GM12878 (cell line): ENCODE measurements around the gene GJB6. TPM values are rescaled to one million over a fixed set of nuclear protein-coding genes. Genes with fewer than 3 reads are reported as not detected.

Experiments
- ATAC-seq: fragments of 200-7000 bp; cut with Tn5 transposase; 3 replicates; pipeline ENCODE4 v1.9.1; 2020; ENCODE audit warnings: mild to moderate bottlenecking, moderate library complexity
- BruUV-seq: library from RNA; stranded (reverse); fragments of 400-500 nt; replicated peaks from 2 replicates; lab custom pipeline; 2021; lab: Mats Ljungman, UMichigan
- CTCF ChIA-PET: fragments of 300-600 bp; sonication (Branson Sonifier 250); formaldehyde crosslinking; extraction: SDS; loops from one replicate; lab custom pipeline; 2021; ENCODE audit warnings: inconsistent platforms; lab: Yijun Ruan, JAX
- POLR2A ChIA-PET: fragments of 350-600 bp; formaldehyde crosslinking; extraction: SDS; loops from one replicate; lab custom pipeline; 2021; ENCODE audit warnings: inconsistent platforms; lab: Charles Lee
- RAD21 ChIA-PET: fragments of 300-600 bp; sonication (Branson Sonifier 250); formaldehyde crosslinking; loops from one replicate; lab custom pipeline; 2023; ENCODE audit warnings: antibody characterized with exemption; ENCODE audit not compliant: unreplicated experiment; lab: Charles Lee
- SMC1A ChIA-PET: fragments of 300-600 bp; sonication (Branson Sonifier 250); formaldehyde crosslinking; loops from one replicate; lab custom pipeline; 2023; ENCODE audit not compliant: unreplicated experiment, uncharacterized antibody; lab: Charles Lee
- DNase-seq: peaks from one replicate; pipeline ENCODE4 v3.0.0-alpha.2; 2011; ENCODE audit warnings: low read depth, low spot score
- FAIRE-seq: peaks from 3 replicates; lab custom pipeline; 2011; peaks lifted over from hg19 to GRCh38; lab: Jason Lieb, UNC
- H2AFZ ChIP-seq: 2 replicates; pipeline ENCODE4 v1.6.0; 2011; ENCODE audit warnings: low read depth, low read length, control low read depth; ENCODE audit not compliant: control insufficient read depth
- H3K27ac ChIP-seq: 2 replicates; pipeline ENCODE4 v1.5.1; 2011; ENCODE audit warnings: control low read depth; ENCODE audit not compliant: control insufficient read depth, insufficient read depth
- H3K27me3 ChIP-seq, 2 experiments: replicated peaks in 1 of 2; 2 replicates each; pipeline versions ENCODE4 v1.6.0 to v1.6.1; 2011; ENCODE audit warnings: low read length in 1 of 2; ENCODE audit not compliant: control insufficient read depth in 2 of 2, insufficient read depth in 2 of 2
- H3K36me3 ChIP-seq, 2 experiments: 2 replicates each; pipeline ENCODE4 v1.5.1; 2011; ENCODE audit warnings: low read length in 1 of 2; ENCODE audit not compliant: control insufficient read depth in 2 of 2, insufficient read depth in 2 of 2
- H3K4me1 ChIP-seq: 2 replicates; pipeline ENCODE4 v1.6.1; 2011; ENCODE audit warnings: mild to moderate bottlenecking, low read length, moderate library complexity, mixed read lengths; ENCODE audit not compliant: control insufficient read depth, insufficient read depth
- H3K4me2 ChIP-seq: 2 replicates; pipeline ENCODE4 v1.6.0; 2011; ENCODE audit warnings: control low read depth; ENCODE audit not compliant: control insufficient read depth, insufficient read depth
- H3K4me3 ChIP-seq: fragments of 200-600 bp; sonication (generic); 2 replicates; pipeline ENCODE4 v1.5.1; 2016
- H3K79me2 ChIP-seq: 2 replicates; pipeline ENCODE4 v1.6.0; 2011; ENCODE audit warnings: low read length; ENCODE audit not compliant: control insufficient read depth, insufficient read depth
- H3K9ac ChIP-seq: 2 replicates; pipeline ENCODE4 v1.8.0; 2011; ENCODE audit warnings: low read length, control low read depth, mixed read lengths; ENCODE audit not compliant: control insufficient read depth, insufficient read depth
- H3K9me3 ChIP-seq: replicated peaks from 3 replicates; pipeline ENCODE4 v1.5.1; 2011; ENCODE audit warnings: mild to moderate bottlenecking, low read length; ENCODE audit not compliant: control insufficient read depth, insufficient read depth
- H4K20me1 ChIP-seq: 2 replicates; pipeline ENCODE4 v1.6.0; 2011; ENCODE audit not compliant: control insufficient read depth, insufficient read depth
- BACH1 ChIP-seq: fragments of 450-650 bp; IDR thresholded peaks from 2 replicates; pipeline ENCODE4 v1.6.1; 2017; ENCODE audit warnings: mild to moderate bottlenecking, borderline replicate concordance
- BRCA1 ChIP-seq: IDR thresholded peaks from 2 replicates; pipeline ENCODE4 v1.6.1; 2011; ENCODE audit warnings: low read depth, low read length, improper control_type of control experiment
- GATAD2B ChIP-seq: fragments of 450-650 bp; conservative IDR thresholded peaks from 2 replicates; pipeline ENCODE4 v1.6.1; 2017; ENCODE audit warnings: low read depth, mild to moderate bottlenecking, moderate library complexity
- HCFC1 ChIP-seq: fragments of 150-350 bp; IDR thresholded peaks from 2 replicates; pipeline ENCODE4 v1.6.1; 2014; ENCODE audit warnings: low read length
- KLF5 ChIP-seq: fragments of 450-650 bp; IDR thresholded peaks from 2 replicates; pipeline ENCODE4 v1.6.1; 2014; ENCODE audit warnings: mild to moderate bottlenecking; ENCODE audit not compliant: partially characterized antibody
- SMARCA5 ChIP-seq: fragments of 450-650 bp; IDR thresholded peaks from 2 replicates; pipeline ENCODE4 v1.6.1; 2017; ENCODE audit warnings: mild to moderate bottlenecking
- YY1 ChIP-seq: IDR thresholded peaks from 2 replicates; pipeline ENCODE4 v1.6.1; 2011; ENCODE audit warnings: low read depth, mild to moderate bottlenecking, low read length
- WGBS: methylation state at CpG from one replicate; pipeline ENCODE4 v1.1.6; 2016; ENCODE audit warnings: low lambda C conversion rate; ENCODE audit not compliant: insufficient replicate concordance, insufficient coverage; ENCODE audit errors: missing lambda C conversion rate; 5-methylcytosine and 5-hydroxymethylcytosine counted together
- in situ Hi-C: fragments of 300-500 bp; cut with MboI; formaldehyde crosslinking; loops from 9 replicates; pipeline ENCODE4 v1.14.3; 2018; ENCODE audit warnings: mixed read lengths
- intact Hi-C: fragments of 100-400 bp; cut with micrococcal nuclease; formaldehyde crosslinking; loops from one replicate; pipeline ENCODE4 v1.14.2; 2022; ENCODE audit not compliant: unreplicated experiment
- polyA plus RNA-seq, 11 experiments: library from polyadenylated mRNA; depleted of rRNA in 4 of 11; unstranded in 6 of 11; stranded (reverse) in 5 of 11; fragments of >200 nt; fragmentation: Nextera tagmentation in 4 of 11; fragmentation: Illumina TruSeq in 1 of 11; extraction: Ambion mirVana in 4 of 11; extraction: Trizol in 1 of 11; gene quantifications; 1 replicate in 1 of 11; 2 replicates in 10 of 11; pipeline versions ENCODE4 v1.2.1 to v1.2.3, GENCODE V29; 2011 to 2016; ENCODE audit warnings: inconsistent platforms in 2 of 11, missing spikeins in 2 of 11, low read depth in 1 of 11
- total RNA-seq, 4 experiments: library from RNA; depleted of rRNA in 3 of 4; stranded (reverse); fragments of >200 nt in 3 of 4; fragmentation: Illumina TruSeq in 1 of 4; extraction: Trizol in 1 of 4; gene quantifications; 2 replicates each; pipeline versions ENCODE4 v1.2.1 to v1.2.3, GENCODE V29; 2013 to 2021
- TF ChIP-seq, protein P1 (sequence below): IDR thresholded peaks from 2 replicates; pipeline ENCODE4 v1.6.1; 2011; ENCODE audit warnings: borderline replicate concordance, low read depth, mild to moderate bottlenecking, moderate library complexity, mixed read lengths, low read length; ENCODE audit not compliant: insufficient read depth; ENCODE audit errors: extremely low read length

Gene GJB6
- total and polyA plus RNA-seq, 10 of the 15 experiments (the other 5 are each of a cell fraction or from before 2014, with no cell fraction given), result 0.03 TPM; not detected in 9

- TF ChIP-seq BACH1 (no peak), BRCA1 (no peak), GATAD2B (no peak), SMARCA5 (no peak), KLF5 (no peak)
- TF ChIP-seq, protein P1, sequence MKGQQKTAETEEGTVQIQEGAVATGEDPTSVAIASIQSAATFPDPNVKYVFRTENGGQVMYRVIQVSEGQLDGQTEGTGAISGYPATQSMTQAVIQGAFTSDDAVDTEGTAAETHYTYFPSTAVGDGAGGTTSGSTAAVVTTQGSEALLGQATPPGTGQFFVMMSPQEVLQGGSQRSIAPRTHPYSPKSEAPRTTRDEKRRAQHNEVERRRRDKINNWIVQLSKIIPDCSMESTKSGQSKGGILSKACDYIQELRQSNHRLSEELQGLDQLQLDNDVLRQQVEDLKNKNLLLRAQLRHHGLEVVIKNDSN, result no peak
Observed at GRCh38 chr13:20177049-20177831, 54.9 kb downstream of the GJB6 start (continued).

- BruUV-seq, result no TSS peak
- TF ChIP-seq HCFC1, result no peak
- no peak for TF ChIP-seq YY1
- TF ChIP-seq, all 136 proteins: peak for 0
- intact Hi-C loops, result no loop called here
- no peak for DNase-seq
- H2AFZ ChIP-seq, result no peak overlapping the region
- no peak overlapping the region for H3K27ac ChIP-seq
- ChIA-PET SMC1A (no interaction called here), POLR2A (no interaction called here), RAD21 (no interaction called here), CTCF (interaction anchor here (1.3 kb wide), 1 partner anchor 311 kb away, joined by 3 read pairs; no protein-coding TSS in a partner anchor)
- no peaks in the 10 kb centered on the region for H3K36me3 ChIP-seq
- H3K79me2 ChIP-seq, result no peaks in the 10 kb centered on the region
- H3K9me3 ChIP-seq, result no peaks in the 10 kb centered on the region
- H3K4me3 ChIP-seq, result no peak overlapping the region
- no peak overlapping the region for H3K9ac ChIP-seq
- no peak overlapping the region for H3K4me2 ChIP-seq
- no peak for ATAC-seq
- H3K27me3 ChIP-seq, result no peaks in the 10 kb centered on the region
- WGBS, result 68% methylated on average over 13 of the region's 14 CpGs
- in situ Hi-C loops, result loop anchor here (25.0 kb wide), 1 partner anchor 661 kb away; no protein-coding TSS in a partner anchor
- H4K20me1 ChIP-seq, result no peaks in the 10 kb centered on the region
- peaks cover 8% of the 10 kb centered on the region for H3K4me1 ChIP-seq
- no peak for FAIRE-seq
Observed at GRCh38 chr13:20175907-20176652, 56.0 kb downstream of the GJB6 start.
